Parathyroid adenoma (tissue), 2 donors: ENCODE data around the gene CD300C.

ENCODE experiments used
- H2AFZ ChIP-seq: fragments of 300-600 bp; sonication (generic); one replicate; pipeline ENCODE4 v1.7.0; 2017; ENCODE audit warnings: antibody characterized with exemption, mild to moderate bottlenecking
- H3K27ac ChIP-seq: fragments of 300-600 bp; sonication (generic); one replicate; pipeline ENCODE4 v1.7.0; 2017
- H3K27me3 ChIP-seq: fragments of 300-600 bp; sonication (generic); one replicate; pipeline ENCODE4 v1.7.0; 2017; ENCODE audit warnings: low read length; ENCODE audit not compliant: control insufficient read depth, insufficient read depth
- H3K36me3 ChIP-seq: fragments of 300-600 bp; sonication (generic); one replicate; pipeline ENCODE4 v1.7.0; 2017; ENCODE audit warnings: low read length; ENCODE audit not compliant: control insufficient read depth, insufficient read depth
- H3K4me1 ChIP-seq: fragments of 300-600 bp; sonication (generic); one replicate; pipeline ENCODE4 v1.7.0; 2017; ENCODE audit warnings: control low read depth
- H3K4me2 ChIP-seq: fragments of 300-600 bp; sonication (generic); one replicate; pipeline ENCODE4 v1.7.0; 2017; ENCODE audit warnings: low read length
- H3K4me3 ChIP-seq: fragments of 300-600 bp; sonication (generic); one replicate; pipeline ENCODE4 v1.7.0; 2017; ENCODE audit warnings: low read depth, low read length
- H3K79me2 ChIP-seq: fragments of 300-600 bp; sonication (generic); one replicate; pipeline ENCODE4 v1.7.0; 2017; ENCODE audit warnings: control low read depth
- H3K9ac ChIP-seq: fragments of 300-600 bp; sonication (generic); one replicate; pipeline ENCODE4 v1.7.0; 2017; ENCODE audit warnings: mild to moderate bottlenecking
- H3K9me3 ChIP-seq: fragments of 300-600 bp; sonication (generic); one replicate; pipeline ENCODE4 v1.7.0; 2017; ENCODE audit warnings: low read length; ENCODE audit not compliant: control insufficient read depth
- CTCF ChIP-seq: fragments of 300-600 bp; sonication (generic); IDR thresholded peaks from one replicate; pipeline ENCODE4 v1.7.0; 2017; ENCODE audit warnings: antibody characterized with exemption, mild to moderate bottlenecking
- donor health status: primary hyperparathyroidism.

Gene CD300C

DNA sequence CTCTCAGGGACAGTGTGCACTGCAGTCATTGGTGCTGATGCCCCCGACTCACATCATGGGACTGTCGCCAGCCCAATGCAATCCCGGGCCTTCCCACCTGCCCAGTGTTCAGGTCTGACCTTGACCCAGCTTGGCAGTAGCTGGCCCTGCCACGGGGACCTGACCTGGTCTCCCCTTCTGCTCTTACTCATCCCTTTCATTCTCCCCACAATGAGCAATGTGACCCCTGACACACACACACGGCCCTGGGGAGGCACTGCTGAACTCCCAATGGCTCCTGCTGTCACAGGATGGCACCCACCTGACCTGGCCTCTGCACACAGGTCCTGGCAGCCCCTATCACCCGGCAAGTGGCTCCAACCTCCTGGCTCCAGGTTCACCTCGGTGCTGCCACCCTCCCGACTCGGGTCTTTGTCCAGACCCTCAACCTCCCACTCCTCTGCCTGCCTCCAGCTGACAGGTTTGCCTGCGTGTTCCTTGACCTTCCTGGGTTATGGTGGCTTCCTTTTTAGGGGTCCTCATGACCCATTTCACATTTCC, 6.6 kb downstream of the CD300C start:
- Histone ChIP-seq H3K4me1 (no peaks in the 10 kb centered on the region), H3K27ac (no peak overlapping the region), H3K27me3 (no peaks in the 10 kb centered on the region), H2AFZ (no peak overlapping the region), H3K9ac (no peak overlapping the region), H3K79me2 (no peaks in the 10 kb centered on the region), H3K4me3 (no peak overlapping the region), H3K36me3 (no peaks in the 10 kb centered on the region), H3K4me2 (no peak overlapping the region), H3K9me3 (peaks cover 3% of the 10 kb centered on the region)
- no peak for TF ChIP-seq CTCF

GRCh38 chr17:74536890-74537289, 9.0 kb downstream of the CD300C start:
- H3K4me1 ChIP-seq: no peaks in the 10 kb centered on the region
- H3K36me3 ChIP-seq: no peaks in the 10 kb centered on the region
- TF ChIP-seq CTCF: no peak
- H3K27me3 ChIP-seq: no peaks in the 10 kb centered on the region
- no peak overlapping the region for H3K4me2 ChIP-seq
- H3K4me3 ChIP-seq: no peak overlapping the region
- H3K9me3 ChIP-seq: peaks cover 3% of the 10 kb centered on the region
- H3K27ac ChIP-seq: no peak overlapping the region
- H2AFZ ChIP-seq: no peak overlapping the region
- H3K79me2 ChIP-seq: no peaks in the 10 kb centered on the region
- H3K9ac ChIP-seq: no peak overlapping the region

DNA sequence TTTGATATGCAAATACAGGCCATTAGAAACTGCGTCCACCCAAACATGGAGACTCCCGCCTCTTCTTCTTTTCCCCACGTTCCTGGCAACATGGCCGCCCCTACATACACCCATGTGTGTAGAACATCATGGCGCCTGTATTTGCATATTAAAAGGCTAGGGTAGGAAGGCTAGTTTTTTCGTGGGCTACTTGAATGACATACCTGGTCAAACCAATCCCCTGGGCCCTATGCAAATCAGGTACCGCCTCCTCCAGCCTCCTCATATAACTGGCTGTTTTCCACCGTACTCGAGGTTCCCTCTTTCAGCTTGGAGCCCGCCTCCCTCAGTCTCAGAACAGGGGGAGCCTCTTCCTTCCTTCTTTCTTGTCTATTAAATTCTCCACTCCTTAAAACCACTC, 13.8 kb downstream of the CD300C start:
- TF ChIP-seq CTCF: no peak
- Histone ChIP-seq H3K27me3 (no peaks in the 10 kb centered on the region), H3K4me1 (no peaks in the 10 kb centered on the region), H3K36me3 (no peaks in the 10 kb centered on the region), H2AFZ (no peak overlapping the region), H3K9me3 (peaks cover 3% of the 10 kb centered on the region), H3K4me2 (no peak overlapping the region), H3K4me3 (no peak overlapping the region), H3K79me2 (no peaks in the 10 kb centered on the region), H3K27ac (no peak overlapping the region), H3K9ac (no peak overlapping the region)

DNA sequence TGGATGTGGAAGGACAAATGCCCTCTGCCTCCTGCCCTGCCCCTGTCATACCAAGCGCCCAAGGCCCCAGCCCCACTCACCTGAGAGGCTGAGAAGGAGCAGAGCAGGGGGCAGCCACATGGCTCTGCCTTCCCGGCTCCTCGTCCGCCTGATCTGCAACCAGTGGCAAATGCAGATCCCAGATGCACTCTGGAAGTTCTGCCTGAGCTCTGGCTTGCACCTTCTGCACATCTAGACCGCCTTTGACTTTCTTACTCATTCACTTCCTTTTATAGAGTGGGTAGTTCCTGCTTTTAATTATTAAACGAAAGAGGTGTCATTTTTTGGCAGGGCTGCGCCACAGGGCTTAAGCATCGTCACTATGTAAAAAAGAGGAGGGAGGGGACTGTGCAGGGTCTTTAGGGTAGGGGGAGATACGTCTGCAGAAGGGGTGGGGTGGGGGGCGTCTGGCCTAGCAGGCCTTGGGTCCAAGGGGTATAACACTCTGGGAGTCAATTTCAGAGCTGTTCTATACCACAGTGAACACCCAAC, 14.6 kb downstream of the CD300C start, which contains the start of gene CD300LB:
Gene CD300LB, minus strand, starts transcription at position 245 of the 531 bp plus-strand sequence. Its CDS starts 125 bp downstream, at position 120.
- TF ChIP-seq CTCF: no peak
- Histone ChIP-seq H3K27ac (no peak within 1 kb of the TSS), H3K4me2 (no peak within 1 kb of the TSS), H3K79me2 (no peaks in the 10 kb centered on the region), H3K27me3 (no peaks in the 10 kb centered on the region), H3K36me3 (no peaks in the 10 kb centered on the region), H3K4me1 (no peaks in the 10 kb centered on the region), H3K9ac (no peak within 1 kb of the TSS), H3K9me3 (peaks cover 3% of the 10 kb centered on the region), H3K4me3 (no peak within 1 kb of the TSS), H2AFZ (no peak within 1 kb of the TSS)

DNA sequence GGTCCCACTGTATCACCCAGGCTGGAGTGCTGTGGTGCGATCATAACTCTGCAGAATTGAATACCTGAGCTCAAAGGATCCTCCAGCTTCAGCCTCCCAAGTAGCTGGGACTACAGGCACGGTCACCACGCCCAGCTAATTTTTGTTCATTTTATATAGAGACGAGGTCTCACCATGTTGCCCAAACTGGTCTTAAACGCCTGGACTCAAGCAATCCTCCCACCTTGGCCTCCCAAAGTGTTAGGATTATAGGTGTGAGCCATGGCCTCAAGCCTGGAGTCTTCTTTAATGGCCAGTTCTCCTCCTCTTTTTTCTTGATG, 15.1 kb downstream of the CD300C start:
- TF ChIP-seq CTCF: no peak
- Histone ChIP-seq H3K9me3 (peaks cover 3% of the 10 kb centered on the region), H2AFZ (no peak overlapping the region), H3K4me1 (no peaks in the 10 kb centered on the region), H3K4me2 (no peak overlapping the region), H3K79me2 (no peaks in the 10 kb centered on the region), H3K36me3 (no peaks in the 10 kb centered on the region), H3K27me3 (no peaks in the 10 kb centered on the region), H3K27ac (no peak overlapping the region), H3K9ac (no peak overlapping the region), H3K4me3 (no peak overlapping the region)
